Measurements from ENCODE around the gene A2M. TPM values are rescaled to one million over a fixed set of nuclear protein-coding genes. Genes with fewer than 3 reads are reported as not detected.

The A2M gene
- total and polyA plus RNA-seq, 2 of the 8 experiments (the other 6 are each of a cell fraction or from before 2014, with no cell fraction given): 0.15 TPM; not detected in 1

DNA sequence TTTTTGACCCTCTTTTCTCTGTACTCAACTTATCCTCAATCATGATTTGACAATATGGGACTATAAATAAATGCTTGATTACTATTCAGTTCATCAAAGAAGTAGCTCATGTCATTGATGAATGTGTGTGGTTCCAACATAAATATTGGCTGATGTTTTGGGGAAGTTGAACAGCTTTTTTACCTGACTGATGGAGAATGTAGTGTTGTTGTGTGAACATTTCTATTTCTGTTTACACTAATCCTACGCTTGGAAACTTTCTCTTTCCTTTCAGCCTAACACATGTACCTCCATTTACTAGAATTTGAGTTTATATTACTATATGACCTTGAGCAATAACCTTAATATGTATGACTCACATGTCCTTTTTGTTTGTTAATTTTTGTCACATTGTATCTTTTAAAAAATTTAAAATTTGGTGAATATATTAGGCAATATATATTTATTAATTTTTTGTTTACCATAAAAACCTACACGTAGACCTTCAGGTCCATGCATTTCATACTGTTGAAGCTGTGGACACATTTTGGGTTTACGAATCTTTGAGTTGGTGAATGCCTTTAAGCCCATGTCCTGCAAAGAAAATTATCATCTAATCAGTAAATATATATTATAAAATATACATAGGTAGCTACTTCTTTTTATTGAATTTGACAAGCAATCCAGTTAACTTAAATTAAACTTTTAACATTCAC is 21.1 kb downstream of the A2M start:
- Histone ChIP-seq H3K9ac (replicated peaks in 1 of 4; ENCODE audit: extremely low read depth in 1 of 4, low read depth in 3 of 4, low read length in 3 of 4) (no peak overlapping the region), H3K9me3 (ENCODE audit: insufficient read depth in 2 of 2, low read depth in 1 of 2, low read length in 1 of 2) (no peaks in the 10 kb centered on the region), H3K23ac (ENCODE audit: insufficient read length) (no peak overlapping the region), H3K23me2 (ENCODE audit: low read depth, low read length) (no peaks in the 10 kb centered on the region; the same call in 1 of the 2 replicates), H3K4me3 (ENCODE audit: extremely low read depth in 1 of 4, insufficient read depth in 2 of 4, low read depth in 3 of 4, low read length in 4 of 4) (no peak overlapping the region), H3K4ac (replicated peaks; ENCODE audit: insufficient read length, low read depth, low read length) (no peak overlapping the region), H3K18ac (ENCODE audit: extremely low read depth, low read length) (no peak overlapping the region), H3K56ac (replicated peaks; ENCODE audit: insufficient read length, low read depth, low read length) (no peak overlapping the region), H2AFZ (ENCODE audit: low read length) (no peak overlapping the region), H3K27ac (ENCODE audit: low read depth, low read length) (no peak overlapping the region), H3K4me1 (replicated peaks in 1 of 4; ENCODE audit: control insufficient read depth in 3 of 4, insufficient read depth in 4 of 4, low read length in 3 of 4) (no peaks in the 10 kb centered on the region), H4K20me1 (replicated peaks in 1 of 2; ENCODE audit: control insufficient read depth in 1 of 2, insufficient read depth in 2 of 2, low read length in 2 of 2) (no peaks in the 10 kb centered on the region), H3K79me2 (ENCODE audit: control insufficient read depth in 1 of 2, insufficient read depth in 2 of 2, low read length in 2 of 2) (no peaks in the 10 kb centered on the region), H3K27me3 (replicated peaks in 1 of 4; ENCODE audit: control insufficient read depth in 3 of 4, extremely low read depth in 1 of 4, insufficient read depth in 3 of 4, low read length in 3 of 4) (no peaks in the 10 kb centered on the region), H3K4me2 (ENCODE audit: insufficient read depth in 1 of 2, low read depth in 2 of 2, low read length in 2 of 2) (no peak overlapping the region), H3K14ac (ENCODE audit: insufficient read length) (no peak overlapping the region), H3K79me1 (ENCODE audit: low read depth, low read length) (no peaks in the 10 kb centered on the region), H2AK5ac (ENCODE audit: low read depth, low read length) (no peak overlapping the region), H3K36me3 (ENCODE audit: control insufficient read depth in 2 of 4, insufficient read depth in 4 of 4, low read length in 3 of 4) (no peaks in the 10 kb centered on the region), H2BK20ac (ENCODE audit: low read length) (no peak overlapping the region), H4K8ac (ENCODE audit: extremely low read depth, insufficient read depth, low read length) (no peak overlapping the region), H2BK120ac (replicated peaks; ENCODE audit: low read depth, low read length) (no peak overlapping the region), H2BK15ac (ENCODE audit: low read length) (no peak overlapping the region), H2BK12ac (ENCODE audit: low read depth, low read length) (no peak overlapping the region), H4K5ac (ENCODE audit: insufficient read length, low read depth, low read length) (no peak overlapping the region), H2BK5ac (ENCODE audit: low read depth, low read length) (no peak overlapping the region), H4K91ac (replicated peaks; ENCODE audit: insufficient read length, low read length) (no peak overlapping the region)
- CTCF ChIA-PET (ENCODE audit: partially characterized antibody): interaction anchor here (0.6 kb wide), 1 partner anchor 587 kb away, joined by 3 read pairs; no protein-coding TSS in a partner anchor
- FAIRE-seq (no peak), DNase-seq (ENCODE audit: low read depth in 1 of 2, low spot score in 2 of 2) (no peak)
- POLR2A ChIA-PET (ENCODE audit: partially characterized antibody): no interaction called here
- 90% methylated on average over 3 of the region's 3 CpGs; no CpG with 5 or more reads in 1 of the 2 experiments for WGBS, 2 experiments (ENCODE audit: extremely low coverage in 1 of 2, insufficient coverage in 1 of 2, insufficient read length in 1 of 2, insufficient replicate concordance in 2 of 2, low coverage in 1 of 2, low lambda C conversion rate in 2 of 2, missing lambda C conversion rate in 1 of 2)
- TF ChIP-seq NRF1 (IDR thresholded peaks at IDR 0.05; ENCODE audit: low read depth, low read length): no peak
- no peak for TF ChIP-seq RXRA (IDR thresholded peaks at IDR 0.05; ENCODE audit: insufficient read depth, low read depth, low read length)

Measured in H1 (cell line).